K562 treated with DMSO at 1 percent for 12 hours (cell line): Measurements from ENCODE around the gene NUDT8. TPM values are rescaled to one million over a fixed set of nuclear protein-coding genes. Genes with fewer than 3 reads are reported as not detected.

Experiments
- total RNA-seq: library from RNA; unstranded; fragments of 300-600 nt; gene quantifications from 2 replicates; pipeline ENCODE4 v1.2.3, GENCODE V29; 2022; ENCODE audit not compliant: insufficient read depth

NUDT8 gene, protein sequence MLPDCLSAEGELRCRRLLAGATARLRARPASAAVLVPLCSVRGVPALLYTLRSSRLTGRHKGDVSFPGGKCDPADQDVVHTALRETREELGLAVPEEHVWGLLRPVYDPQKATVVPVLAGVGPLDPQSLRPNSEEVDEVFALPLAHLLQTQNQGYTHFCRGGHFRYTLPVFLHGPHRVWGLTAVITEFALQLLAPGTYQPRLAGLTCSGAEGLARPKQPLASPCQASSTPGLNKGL
- 18.2 and 22.5 TPM in 2 replicates for total RNA-seq

DNA sequence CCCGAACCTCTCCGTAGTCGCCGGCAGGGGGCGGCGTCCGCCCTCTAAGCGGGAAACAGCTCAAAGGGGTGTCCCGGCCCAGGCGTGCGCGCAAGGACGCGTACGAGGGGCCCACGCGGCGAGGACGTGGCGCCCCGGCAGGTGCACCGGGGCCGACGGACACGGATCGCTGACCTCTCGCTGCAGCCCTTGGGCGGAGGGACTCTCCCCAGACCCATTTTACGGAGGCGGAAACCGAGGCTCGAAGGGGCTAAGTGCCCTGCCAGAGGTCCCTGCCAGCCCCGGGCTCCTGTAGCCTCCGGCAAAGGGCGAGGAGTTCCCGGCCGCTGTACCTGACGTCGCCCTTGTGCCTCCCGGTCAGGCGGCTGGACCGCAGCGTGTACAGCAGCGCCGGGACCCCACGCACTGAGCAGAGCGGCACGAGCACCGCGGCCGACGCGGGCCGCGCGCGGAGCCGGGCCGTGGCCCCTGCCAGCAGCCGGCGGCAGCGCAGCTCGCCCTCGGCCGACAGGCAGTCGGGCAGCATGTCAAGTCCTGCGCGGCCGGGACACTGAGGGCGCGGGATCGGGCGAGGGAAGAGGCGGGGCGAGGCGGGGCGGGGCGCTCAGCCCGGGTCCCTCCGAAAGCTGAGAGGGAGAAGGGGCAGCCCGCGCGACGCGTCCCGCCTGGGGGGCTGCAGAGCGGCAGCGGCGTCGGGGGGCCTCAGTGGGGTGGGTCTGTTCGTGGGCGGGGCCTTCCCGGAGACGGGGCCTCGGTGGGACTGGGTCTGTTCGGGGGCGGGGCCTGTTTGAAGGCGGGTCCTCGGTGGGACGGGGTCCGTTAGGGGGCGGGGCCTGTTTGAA lies at the start of gene NUDT8:
TSS of gene NUDT8 (minus strand) at position 552 of the 842 bp plus-strand sequence. CDS start at position 526, 26 bp downstream.

DNA sequence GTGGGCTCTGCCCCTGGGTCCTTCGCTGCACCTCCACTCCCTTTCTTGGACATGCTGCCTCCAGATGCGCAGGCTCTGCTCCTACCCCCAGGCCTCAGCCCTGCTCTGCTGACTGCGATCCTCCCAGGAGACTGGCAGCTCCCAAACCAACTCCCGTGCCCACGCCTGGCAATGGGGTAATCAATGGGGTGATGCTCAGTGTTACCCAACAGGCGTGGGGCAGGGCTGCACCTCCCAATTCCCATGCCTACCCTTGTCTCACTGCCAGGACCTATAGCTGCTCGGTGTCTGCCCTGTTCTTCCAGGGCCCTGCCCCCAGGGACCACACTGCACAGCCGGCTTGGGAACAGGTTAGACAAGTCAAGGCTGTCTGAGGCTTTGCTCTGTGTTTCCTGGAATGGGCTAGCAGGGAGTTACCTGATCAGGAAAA lies 44.7 kb upstream of the NUDT8 start, which contains the start of gene ALDH3B2:
TSS of gene ALDH3B2 (minus strand) at position 182 of the 430 bp plus-strand sequence. CDS start 7,688 bp downstream, outside the sequence.

DNA sequence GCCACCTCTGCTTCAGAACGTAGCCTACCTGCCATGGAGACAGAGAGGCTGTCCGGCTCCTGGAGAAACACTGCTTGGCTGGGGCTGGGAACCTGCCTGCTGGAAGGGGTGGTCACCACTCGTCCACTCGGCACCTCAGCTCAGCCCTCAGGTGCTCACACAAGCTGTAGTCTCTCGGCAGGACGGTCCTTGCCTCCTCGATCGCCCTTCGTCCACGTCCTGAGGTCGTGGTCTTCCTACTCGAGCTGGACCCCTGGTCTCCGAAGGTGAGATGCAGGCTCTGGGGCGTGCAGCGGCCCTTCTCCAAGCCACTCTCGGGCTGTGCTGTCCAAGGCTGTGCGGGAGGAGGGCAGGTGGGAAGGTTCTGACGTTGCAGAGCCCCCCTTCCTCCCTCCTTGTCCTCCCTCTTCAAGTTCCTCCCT lies 9.7 kb upstream of the NUDT8 start, which contains the start of gene TBX10:
TSS of gene TBX10 (minus strand) at position 326 of the 422 bp plus-strand sequence. CDS start at position 35, 291 bp downstream.

DNA sequence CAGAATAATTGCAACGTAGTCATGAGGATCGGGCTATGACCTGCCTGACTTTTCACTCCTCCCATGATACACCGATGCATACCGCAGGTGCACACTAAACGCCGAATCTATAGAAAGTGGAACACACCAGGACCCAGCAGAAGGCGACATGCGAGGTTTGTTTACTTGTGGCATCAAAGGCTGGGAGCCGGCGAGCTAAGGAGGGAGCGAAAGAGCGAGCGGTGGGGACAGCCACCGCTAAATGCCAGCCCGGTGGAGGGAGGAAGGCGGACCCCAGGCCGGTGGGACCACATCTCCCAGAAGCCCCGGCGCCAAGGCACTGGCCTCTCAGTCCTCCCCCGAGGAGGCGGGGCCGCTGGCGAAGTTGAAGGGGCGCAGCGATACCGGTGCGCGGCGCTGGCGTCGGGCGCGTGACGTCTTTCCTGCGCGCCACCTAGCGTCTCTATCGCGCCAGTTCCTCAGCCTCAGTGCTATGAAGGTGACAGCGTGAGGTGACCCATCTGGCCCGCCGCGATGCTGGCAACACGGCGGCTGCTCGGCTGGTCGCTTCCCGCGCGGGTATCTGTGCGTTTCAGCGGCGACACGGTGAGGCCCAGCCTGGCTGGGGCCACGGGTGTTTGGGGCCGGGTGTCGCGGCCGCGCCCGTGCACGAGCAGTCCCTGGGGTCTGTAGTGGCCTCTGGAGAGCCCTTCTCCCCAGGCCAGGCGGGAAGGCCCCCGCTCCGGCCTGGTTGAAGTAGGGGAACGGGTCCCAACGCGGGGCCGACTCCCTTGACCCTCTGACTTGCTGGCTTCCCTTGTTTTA lies 23.0 kb downstream of the NUDT8 start, which contains the start of gene NDUFV1:
TSS of gene NDUFV1 (plus strand) at position 445 of the 804 bp plus-strand sequence. CDS start at position 514, 69 bp downstream.

DNA sequence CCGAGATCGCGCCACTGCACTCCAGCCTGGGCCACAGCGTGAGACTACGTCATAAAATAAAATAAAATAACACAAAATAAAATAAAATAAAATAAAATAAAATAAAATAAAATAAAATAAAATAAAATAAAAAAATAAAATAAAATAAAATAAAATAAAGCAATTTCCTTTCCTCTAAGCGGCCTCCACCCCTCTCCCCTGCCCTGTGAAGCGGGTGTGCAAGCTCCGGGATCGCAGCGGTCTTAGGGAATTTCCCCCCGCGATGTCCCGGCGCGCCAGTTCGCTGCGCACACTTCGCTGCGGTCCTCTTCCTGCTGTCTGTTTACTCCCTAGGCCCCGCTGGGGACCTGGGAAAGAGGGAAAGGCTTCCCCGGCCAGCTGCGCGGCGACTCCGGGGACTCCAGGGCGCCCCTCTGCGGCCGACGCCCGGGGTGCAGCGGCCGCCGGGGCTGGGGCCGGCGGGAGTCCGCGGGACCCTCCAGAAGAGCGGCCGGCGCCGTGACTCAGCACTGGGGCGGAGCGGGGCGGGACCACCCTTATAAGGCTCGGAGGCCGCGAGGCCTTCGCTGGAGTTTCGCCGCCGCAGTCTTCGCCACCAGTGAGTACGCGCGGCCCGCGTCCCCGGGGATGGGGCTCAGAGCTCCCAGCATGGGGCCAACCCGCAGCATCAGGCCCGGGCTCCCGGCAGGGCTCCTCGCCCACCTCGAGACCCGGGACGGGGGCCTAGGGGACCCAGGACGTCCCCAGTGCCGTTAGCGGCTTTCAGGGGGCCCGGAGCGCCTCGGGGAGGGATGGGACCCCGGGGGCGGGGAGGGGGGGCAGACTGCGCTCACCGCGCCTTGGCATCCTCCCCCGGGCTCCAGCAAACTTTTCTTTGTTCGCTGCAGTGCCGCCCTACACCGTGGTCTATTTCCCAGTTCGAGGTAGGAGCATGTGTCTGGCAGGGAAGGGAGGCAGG lies 46.2 kb downstream of the NUDT8 start, which contains the start of gene GSTP1:
TSS of gene GSTP1 (plus strand) at position 566 of the 958 bp plus-strand sequence. CDS start at position 598, 32 bp downstream.

Other genes starting within 250 kb of the NUDT8 start
- 33.4 and 59.3 TPM in 2 replicates for gene RAD9A, start 238.0 kb downstream of the NUDT8 start, total RNA-seq
- 313 and 351 TPM in 2 replicates for gene PPP1CA, start 228.1 kb downstream of the NUDT8 start, total RNA-seq
- 0.62 TPM in 1 of 2 replicates, not detected in the other for gene TBC1D10C, start 225.9 kb downstream of the NUDT8 start, total RNA-seq
- gene CARNS1, start 214.3 kb downstream of the NUDT8 start, total RNA-seq: not detected in 2 replicates
- gene RPS6KB2, start 201.4 kb downstream of the NUDT8 start, total RNA-seq: 81.1 and 94.7 TPM in 2 replicates
- 1.8 and 4.2 TPM in 2 replicates for gene PTPRCAP, start 192.3 kb downstream of the NUDT8 start, total RNA-seq
- gene CORO1B, start 186.5 kb downstream of the NUDT8 start, total RNA-seq: 180 and 198 TPM in 2 replicates
- gene GPR152, start 177.2 kb downstream of the NUDT8 start, total RNA-seq: not detected in 2 replicates
- not detected in 2 replicates for gene CABP4, start 174.6 kb downstream of the NUDT8 start, total RNA-seq
- 21.4 and 32.1 TPM in 2 replicates for gene TMEM134, start 160.7 kb downstream of the NUDT8 start, total RNA-seq
- 86.6 and 130 TPM in 2 replicates for gene AIP, start 146.9 kb downstream of the NUDT8 start, total RNA-seq
- gene PITPNM1, start 124.6 kb downstream of the NUDT8 start, total RNA-seq: 28.6 and 34.2 TPM in 2 replicates
- gene CDK2AP2, start 121.8 kb downstream of the NUDT8 start, total RNA-seq: 103 and 111 TPM in 2 replicates
- gene CABP2, start 106.5 kb downstream of the NUDT8 start, total RNA-seq: not detected in 2 replicates
- gene GSTP1, start 46.1 kb downstream of the NUDT8 start, total RNA-seq: 1,909 and 2,597 TPM in 2 replicates
- 208 and 271 TPM in 2 replicates for gene NDUFV1, start 23.0 kb downstream of the NUDT8 start, total RNA-seq
- not detected in 2 replicates for gene TBX10, start 9.8 kb upstream of the NUDT8 start, total RNA-seq
- not detected in 2 replicates for gene ACY3, start 20.8 kb upstream of the NUDT8 start, total RNA-seq
- not detected in 2 replicates for gene ALDH3B2, start 44.7 kb upstream of the NUDT8 start, total RNA-seq